Activated CD8-positive, alpha-beta memory T cell treated with anti-CD3 and anti-CD28 coated beads, Interleukin-2, amount 50 U/mL, for 1 hour (primary cell): Measurements from ENCODE around the gene ZDHHC14.

Experiments
- DNase-seq: peaks from one replicate; pipeline ENCODE4 v3.0.0-alpha.2; 2020; ENCODE audit errors: extremely low read depth

Gene ZDHHC14

GRCh38 chr6:157668713-157669112, 287.7 kb downstream of the ZDHHC14 start:
- DNase-seq = no peak

GRCh38 chr6:157669323-157669722, 288.3 kb downstream of the ZDHHC14 start:
- no peak for DNase-seq

GRCh38 chr6:157669747-157670216, 288.8 kb downstream of the ZDHHC14 start:
- no peak for DNase-seq

- DNase-seq = no peak
These were observed 289.6 kb downstream of the ZDHHC14 start for GRCh38 chr6:157670466-157671186.

- no peak for DNase-seq
These were observed 291.9 kb downstream of the ZDHHC14 start for GRCh38 chr6:157672726-157673412.

GRCh38 chr6:157673596-157673995, 292.6 kb downstream of the ZDHHC14 start:
- no peak for DNase-seq

- no peak for DNase-seq
These were observed 293.1 kb downstream of the ZDHHC14 start for GRCh38 chr6:157674061-157674460.

GRCh38 chr6:157675831-157676230, 294.8 kb downstream of the ZDHHC14 start:
- DNase-seq = no peak

- DNase-seq = no peak
These were observed 295.3 kb downstream of the ZDHHC14 start for GRCh38 chr6:157676241-157676640.

- DNase-seq = no peak
These were observed 296.2 kb downstream of the ZDHHC14 start for GRCh38 chr6:157677235-157677634.

GRCh38 chr6:157679605-157680580, 298.9 kb downstream of the ZDHHC14 start:
- no peak for DNase-seq

GRCh38 chr6:157681041-157681650, 300.2 kb downstream of the ZDHHC14 start:
- DNase-seq = no peak

- no peak for DNase-seq
These were observed 302.0 kb downstream of the ZDHHC14 start for GRCh38 chr6:157682856-157683481.

- DNase-seq = no peak
These were observed 302.7 kb downstream of the ZDHHC14 start for GRCh38 chr6:157683707-157684106.

GRCh38 chr6:157684620-157685299, 303.8 kb downstream of the ZDHHC14 start:
- DNase-seq = no peak

- DNase-seq = no peak
These were observed 304.7 kb downstream of the ZDHHC14 start for GRCh38 chr6:157685596-157686280.

- DNase-seq = no peak
These were observed 307.4 kb downstream of the ZDHHC14 start for GRCh38 chr6:157688275-157688959.

GRCh38 chr6:157688960-157689599, 308.1 kb downstream of the ZDHHC14 start:
- no peak for DNase-seq

- DNase-seq = no peak
These were observed 308.9 kb downstream of the ZDHHC14 start for GRCh38 chr6:157689875-157690274.
